RWPE2 (cell line): Measurements from ENCODE around the gene RAB7B.

Experiments used
- ATAC-seq: fragments of 200-7000 bp; cut with Tn5 transposase; 3 replicates; pipeline ENCODE4 v1.9.1; 2021; ENCODE audit warnings: low read depth
- DNase-seq: peaks from one replicate; pipeline ENCODE4 v3.0.0-alpha.2; 2020; ENCODE audit warnings: low spot score
- H3K27ac ChIP-seq: fragments of 450-650 bp; 2 replicates; pipeline ENCODE4 v1.5.1; 2017; ENCODE audit warnings: mild to moderate bottlenecking; ENCODE audit not compliant: poor library complexity, severe bottlenecking
- H3K27me3 ChIP-seq: fragments of 250-450 bp; sonication (Bioruptor Pico); 2 replicates; pipeline ENCODE4 v1.5.1; 2021; ENCODE audit warnings: mild to moderate bottlenecking, moderate library complexity; ENCODE audit not compliant: insufficient read depth, poor library complexity, severe bottlenecking
- H3K36me3 ChIP-seq: fragments of 250-450 bp; sonication (Bioruptor Pico); 2 replicates; pipeline ENCODE4 v1.5.1; 2020; ENCODE audit warnings: low read depth, mild to moderate bottlenecking, moderate library complexity
- H3K4me1 ChIP-seq: fragments of 250-450 bp; sonication (Bioruptor Pico); 2 replicates; pipeline ENCODE4 v1.5.1; 2021; ENCODE audit warnings: mild to moderate bottlenecking, moderate library complexity; ENCODE audit not compliant: insufficient read depth, poor library complexity, severe bottlenecking
- H3K4me3 ChIP-seq: fragments of 250-450 bp; sonication (Bioruptor Pico); 2 replicates; pipeline ENCODE4 v1.5.1; 2021; ENCODE audit warnings: mild to moderate bottlenecking, moderate library complexity; ENCODE audit not compliant: severe bottlenecking
- H3K9me3 ChIP-seq: fragments of 250-450 bp; sonication (Bioruptor Pico); 2 replicates; pipeline ENCODE4 v1.5.1; 2021; ENCODE audit warnings: mild to moderate bottlenecking, moderate library complexity; ENCODE audit not compliant: severe bottlenecking
- TF ChIP-seq, protein P1 (sequence below): fragments of 450-650 bp; IDR thresholded peaks from one replicate; pipeline ENCODE4 v1.5.1; 2017; ENCODE audit warnings: mild to moderate bottlenecking, moderate library complexity; ENCODE audit not compliant: poor library complexity, severe bottlenecking

Gene RAB7B

DNA sequence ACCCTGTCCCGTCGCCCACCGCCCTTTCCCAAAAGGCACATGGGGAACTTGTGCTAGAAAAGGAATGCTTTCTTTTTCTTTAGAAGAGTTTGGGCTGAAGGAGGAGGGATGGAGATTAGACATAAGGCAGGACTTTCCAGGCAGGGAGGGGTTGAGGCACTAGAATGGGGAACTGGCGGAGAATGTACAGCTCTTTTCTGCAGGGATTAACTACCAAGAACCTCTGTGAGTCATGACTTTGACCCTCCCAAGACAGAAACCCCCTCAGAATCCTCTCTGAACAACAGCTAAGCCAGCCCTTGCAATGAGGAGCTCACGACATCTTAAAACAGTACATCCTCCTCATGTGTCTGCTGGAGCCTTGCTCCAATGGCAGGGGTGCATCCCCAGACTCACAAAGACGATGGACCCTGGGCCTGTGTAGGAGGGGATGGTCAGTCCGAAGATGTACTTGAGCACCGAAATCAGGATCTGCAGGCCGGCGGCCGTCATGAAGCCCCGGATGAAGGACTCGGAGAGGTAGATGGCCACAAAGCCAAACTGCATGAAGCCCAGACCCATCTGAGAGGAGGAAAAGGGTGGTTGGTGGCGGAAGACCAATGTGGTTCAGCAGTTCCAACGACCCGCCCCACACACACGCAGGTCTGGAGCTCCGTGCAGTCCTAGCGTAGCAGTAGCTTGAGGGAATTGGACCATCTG is 73.5 kb downstream of the RAB7B start:
- TF ChIP-seq, protein P1, sequence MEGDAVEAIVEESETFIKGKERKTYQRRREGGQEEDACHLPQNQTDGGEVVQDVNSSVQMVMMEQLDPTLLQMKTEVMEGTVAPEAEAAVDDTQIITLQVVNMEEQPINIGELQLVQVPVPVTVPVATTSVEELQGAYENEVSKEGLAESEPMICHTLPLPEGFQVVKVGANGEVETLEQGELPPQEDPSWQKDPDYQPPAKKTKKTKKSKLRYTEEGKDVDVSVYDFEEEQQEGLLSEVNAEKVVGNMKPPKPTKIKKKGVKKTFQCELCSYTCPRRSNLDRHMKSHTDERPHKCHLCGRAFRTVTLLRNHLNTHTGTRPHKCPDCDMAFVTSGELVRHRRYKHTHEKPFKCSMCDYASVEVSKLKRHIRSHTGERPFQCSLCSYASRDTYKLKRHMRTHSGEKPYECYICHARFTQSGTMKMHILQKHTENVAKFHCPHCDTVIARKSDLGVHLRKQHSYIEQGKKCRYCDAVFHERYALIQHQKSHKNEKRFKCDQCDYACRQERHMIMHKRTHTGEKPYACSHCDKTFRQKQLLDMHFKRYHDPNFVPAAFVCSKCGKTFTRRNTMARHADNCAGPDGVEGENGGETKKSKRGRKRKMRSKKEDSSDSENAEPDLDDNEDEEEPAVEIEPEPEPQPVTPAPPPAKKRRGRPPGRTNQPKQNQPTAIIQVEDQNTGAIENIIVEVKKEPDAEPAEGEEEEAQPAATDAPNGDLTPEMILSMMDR: no peak
- no peak for ATAC-seq

DNA sequence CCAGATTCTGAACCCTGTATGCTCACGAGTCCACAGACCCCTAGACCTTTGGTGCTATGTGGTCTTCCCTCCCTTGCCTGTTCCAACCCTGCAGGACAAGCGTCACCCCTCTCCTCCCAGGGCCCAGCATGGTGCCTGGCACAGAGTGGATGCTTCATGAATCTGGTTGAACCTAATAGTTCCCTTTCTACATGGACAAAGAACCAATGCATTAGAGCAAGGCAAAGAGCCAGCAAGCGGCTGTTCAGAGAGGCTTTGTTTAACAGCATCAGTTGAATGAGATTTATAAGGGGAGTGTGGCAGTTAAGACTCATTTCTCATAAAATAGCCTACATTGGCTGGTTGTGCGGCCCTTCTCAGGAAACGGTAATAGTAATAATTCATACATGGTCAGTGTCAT is 74.9 kb downstream of the RAB7B start:
- TF ChIP-seq, protein P1: no peak
- H3K4me1 ChIP-seq: peaks cover 7% of the 10 kb centered on the region
- H3K9me3 ChIP-seq: no peaks in the 10 kb centered on the region
- peak; percentile 16 for DNase-seq
- ATAC-seq: no peak
- no peaks in the 10 kb centered on the region for H3K27me3 ChIP-seq
- no peak overlapping the region for H3K27ac ChIP-seq
- no peaks in the 10 kb centered on the region for H3K36me3 ChIP-seq
- H3K4me3 ChIP-seq: no peak overlapping the region

More for the DNA sequence above, 73.5 kb downstream of the RAB7B start:
- H3K27me3 ChIP-seq: no peaks in the 10 kb centered on the region
- no peaks in the 10 kb centered on the region for H3K9me3 ChIP-seq
- H3K27ac ChIP-seq: no peak overlapping the region
- peak; percentile 31 for DNase-seq
- H3K36me3 ChIP-seq: no peaks in the 10 kb centered on the region
- no peak overlapping the region for H3K4me3 ChIP-seq
- peaks cover 20% of the 10 kb centered on the region for H3K4me1 ChIP-seq

DNA sequence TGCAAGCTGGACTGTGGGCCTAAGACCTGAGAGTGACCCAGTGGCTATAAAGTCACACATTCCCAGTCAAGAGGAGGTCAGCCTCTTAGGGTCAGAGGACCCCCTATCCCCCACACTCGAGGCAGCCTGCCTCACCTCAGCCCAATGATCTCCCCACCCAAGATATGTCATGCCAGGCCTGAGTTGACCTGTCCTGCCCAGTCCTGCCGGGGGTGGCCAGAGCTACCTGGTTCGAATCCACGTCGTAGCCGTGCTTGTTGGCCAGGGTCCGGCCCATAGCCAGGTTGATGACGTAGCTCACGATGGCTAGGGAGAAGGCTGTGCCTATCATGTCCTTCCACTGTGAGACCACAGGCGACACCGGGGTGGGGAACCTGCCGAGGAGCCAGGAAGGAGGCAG is 75.5 kb downstream of the RAB7B start:
- DNase-seq: peak; percentile 48
- H3K36me3 ChIP-seq: no peaks in the 10 kb centered on the region
- no peak for ATAC-seq
- H3K9me3 ChIP-seq: no peaks in the 10 kb centered on the region
- H3K27me3 ChIP-seq: no peaks in the 10 kb centered on the region
- H3K27ac ChIP-seq: no peak overlapping the region
- H3K4me3 ChIP-seq: no peak overlapping the region
- peaks cover 4% of the 10 kb centered on the region for H3K4me1 ChIP-seq
- TF ChIP-seq, protein P1: no peak

DNA sequence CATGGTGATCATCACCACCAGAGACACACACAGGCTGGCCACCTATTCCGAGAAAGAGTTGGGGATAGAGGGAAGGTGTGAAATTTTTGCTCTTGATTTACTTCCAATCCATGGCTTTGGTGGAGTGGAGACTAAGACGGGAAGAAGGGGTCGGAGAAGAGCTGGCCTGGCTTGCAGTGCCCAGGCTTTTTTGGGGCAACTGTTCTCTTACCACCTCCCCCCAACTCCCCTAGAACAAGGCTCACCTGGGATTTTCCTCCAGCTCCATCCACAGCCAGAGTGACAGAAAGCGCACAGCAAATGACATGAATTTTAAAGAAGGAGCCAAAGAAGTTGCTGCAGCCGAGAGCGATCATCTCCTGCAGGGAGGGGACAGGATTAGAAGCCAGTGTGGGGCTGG is 75.9 kb downstream of the RAB7B start:
- no peak overlapping the region for H3K27ac ChIP-seq
- no peaks in the 10 kb centered on the region for H3K36me3 ChIP-seq
- DNase-seq: no peak
- peaks cover 4% of the 10 kb centered on the region for H3K4me1 ChIP-seq
- no peaks in the 10 kb centered on the region for H3K27me3 ChIP-seq
- H3K9me3 ChIP-seq: no peaks in the 10 kb centered on the region
- no peak for ATAC-seq
- no peak overlapping the region for H3K4me3 ChIP-seq
- TF ChIP-seq, protein P1: no peak
